Tibial nerve (tissue), 3 donors: ENCODE data around the gene BICD1.

Experiments used
- CTCF ChIP-seq, 5 experiments: fragments of 200-600 bp in 3 of 5; fragments of 450-650 bp in 2 of 5; sonication (generic) in 3 of 5; IDR thresholded peaks; one replicate each; pipeline ENCODE4 v1.5.1; 2016 to 2019; ENCODE audit warnings: antibody characterized with exemption in 5 of 5, mild to moderate bottlenecking in 3 of 5, moderate library complexity in 2 of 5
- POLR2A ChIP-seq, 2 donors: fragments of 450-650 bp; IDR thresholded peaks; one replicate each; pipeline ENCODE4 v1.6.1; 2017; ENCODE audit warnings: antibody characterized with exemption in 2 of 2, mild to moderate bottlenecking in 2 of 2, moderate library complexity in 2 of 2

GRCh38 chr12:32285021-32285420 lies 178.4 kb downstream of the BICD1 start:
- TF ChIP-seq POLR2A (IDR thresholded peaks at IDR 0.05) (no peak), CTCF (IDR thresholded peaks at IDR 0.05) (no peak)
